NB4 (cell line): ENCODE results near the gene TRIO.

ENCODE experiments used
- DNase-seq: peaks from one replicate; pipeline ENCODE4 v3.0.0; 2010; ENCODE audit warnings: low read depth
- H3K4me3 ChIP-seq: one replicate; pipeline ENCODE4 v1.5.1; 2011; ENCODE audit warnings: mild to moderate bottlenecking, low read depth, low read length, moderate library complexity
- MAX ChIP-seq: IDR thresholded peaks from 2 replicates; pipeline ENCODE4 v1.6.1; 2011; ENCODE audit warnings: low read depth, low read length
- MYC ChIP-seq: IDR thresholded peaks from 2 replicates; pipeline ENCODE4 v1.6.1; 2011; ENCODE audit warnings: low read depth, low read length
- POLR2A ChIP-seq: IDR thresholded peaks from 2 replicates; pipeline ENCODE4 v1.6.1; 2011; ENCODE audit warnings: mild to moderate bottlenecking; ENCODE audit not compliant: insufficient read length; ENCODE audit errors: extremely low read depth
- TF ChIP-seq, protein P1 (sequence below): IDR thresholded peaks from one replicate; pipeline ENCODE4 v1.5.1; 2012; ENCODE audit warnings: low read depth, low read length

TRIO gene

GRCh38 chr5:14486486-14486885 is 343.3 kb downstream of the TRIO start:
- no peak for TF ChIP-seq POLR2A
- no peak for TF ChIP-seq MAX
- no peak for TF ChIP-seq MYC
- TF ChIP-seq, protein P1, sequence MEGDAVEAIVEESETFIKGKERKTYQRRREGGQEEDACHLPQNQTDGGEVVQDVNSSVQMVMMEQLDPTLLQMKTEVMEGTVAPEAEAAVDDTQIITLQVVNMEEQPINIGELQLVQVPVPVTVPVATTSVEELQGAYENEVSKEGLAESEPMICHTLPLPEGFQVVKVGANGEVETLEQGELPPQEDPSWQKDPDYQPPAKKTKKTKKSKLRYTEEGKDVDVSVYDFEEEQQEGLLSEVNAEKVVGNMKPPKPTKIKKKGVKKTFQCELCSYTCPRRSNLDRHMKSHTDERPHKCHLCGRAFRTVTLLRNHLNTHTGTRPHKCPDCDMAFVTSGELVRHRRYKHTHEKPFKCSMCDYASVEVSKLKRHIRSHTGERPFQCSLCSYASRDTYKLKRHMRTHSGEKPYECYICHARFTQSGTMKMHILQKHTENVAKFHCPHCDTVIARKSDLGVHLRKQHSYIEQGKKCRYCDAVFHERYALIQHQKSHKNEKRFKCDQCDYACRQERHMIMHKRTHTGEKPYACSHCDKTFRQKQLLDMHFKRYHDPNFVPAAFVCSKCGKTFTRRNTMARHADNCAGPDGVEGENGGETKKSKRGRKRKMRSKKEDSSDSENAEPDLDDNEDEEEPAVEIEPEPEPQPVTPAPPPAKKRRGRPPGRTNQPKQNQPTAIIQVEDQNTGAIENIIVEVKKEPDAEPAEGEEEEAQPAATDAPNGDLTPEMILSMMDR: no peak
- DNase-seq: no peak

GRCh38 chr5:14486996-14487896 is 344.1 kb downstream of the TRIO start:
- DNase-seq: no peak
- TF ChIP-seq MYC (no peak), MAX (no peak), POLR2A (no peak)
- TF ChIP-seq, protein P1: no peak
- H3K4me3 ChIP-seq: no peak overlapping the region

More at GRCh38 chr5:14486486-14486885, 343.3 kb downstream of the TRIO start:
- H3K4me3 ChIP-seq: no peak overlapping the region

DNA sequence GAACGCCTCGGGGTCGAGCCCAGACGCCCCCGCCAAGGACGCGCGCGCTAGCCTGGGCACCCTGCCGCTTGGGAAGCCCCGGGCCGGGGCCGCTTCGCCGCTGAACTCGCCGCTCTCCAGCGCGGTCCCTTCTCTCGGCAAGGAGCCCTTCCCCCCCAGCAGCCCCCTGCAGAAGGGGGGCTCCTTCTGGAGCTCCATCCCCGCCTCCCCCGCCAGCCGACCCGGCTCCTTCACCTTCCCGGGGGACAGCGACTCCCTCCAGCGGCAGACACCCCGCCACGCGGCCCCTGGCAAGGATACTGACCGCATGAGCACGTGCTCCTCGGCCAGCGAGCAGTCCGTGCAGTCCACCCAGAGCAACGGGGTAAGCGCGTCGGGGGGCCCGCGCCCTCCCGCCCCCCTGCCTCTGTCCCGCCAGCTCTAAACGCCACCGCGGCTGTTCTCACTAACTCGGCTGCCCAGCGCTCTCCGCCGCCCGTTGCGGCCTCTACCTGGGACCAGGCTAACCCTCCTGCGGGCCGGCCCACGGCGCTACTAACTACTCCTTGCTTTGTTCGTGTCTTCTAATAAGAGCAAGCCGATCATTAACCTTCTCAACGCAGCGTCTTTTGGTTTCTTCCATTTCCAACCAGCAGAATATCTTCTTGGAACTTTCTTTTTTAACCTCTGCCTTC is 344.9 kb downstream of the TRIO start:
- H3K4me3 ChIP-seq: no peak overlapping the region
- TF ChIP-seq MYC (no peak), POLR2A (no peak), MAX (no peak)
- TF ChIP-seq, protein P1: no peak
- no peak for DNase-seq

- H3K4me3 ChIP-seq: no peak overlapping the region
- no peak for TF ChIP-seq MYC
- TF ChIP-seq, protein P1: no peak
- TF ChIP-seq POLR2A: no peak
- TF ChIP-seq MAX: no peak
- no peak for DNase-seq
These were observed 345.6 kb downstream of the TRIO start for GRCh38 chr5:14488709-14489108.

DNA sequence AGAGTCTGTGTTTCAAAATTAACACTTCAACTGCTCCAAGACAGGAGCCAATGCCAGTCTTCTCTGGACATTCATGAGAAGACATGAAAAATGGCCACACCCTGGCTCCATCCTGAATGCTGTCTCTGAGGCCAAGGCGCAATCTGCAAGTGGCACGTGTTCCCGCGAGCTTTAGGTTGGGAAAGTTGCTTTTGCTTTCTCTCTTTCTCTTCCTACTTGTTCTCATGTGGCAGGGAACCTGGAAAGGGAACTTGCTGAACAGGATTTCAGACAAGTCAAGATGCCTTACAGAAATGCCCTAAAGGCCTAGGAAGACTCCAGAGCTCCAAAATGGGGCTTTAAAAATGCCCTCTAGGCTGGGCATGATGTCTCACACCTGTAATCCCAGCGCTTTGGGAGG is 346.5 kb downstream of the TRIO start:
- TF ChIP-seq POLR2A: no peak
- no peak for TF ChIP-seq MYC
- TF ChIP-seq MAX: no peak
- TF ChIP-seq, protein P1: no peak
- DNase-seq: no peak
- no peak overlapping the region for H3K4me3 ChIP-seq
